HCT116 (cell line): ENCODE results near the gene RIN3. TPM values are rescaled to one million over a fixed set of nuclear protein-coding genes. Genes with fewer than 3 reads are reported as not detected.

Experiments
- ATAC-seq: fragments of 200-7000 bp; cut with Tn5 transposase; 2 replicates; pipeline ENCODE4 v1.9.1; 2020; ENCODE audit warnings: mild to moderate bottlenecking, moderate library complexity
- BruUV-seq: library from RNA; stranded (reverse); fragments of 400-500 nt; replicated peaks from 2 replicates; lab custom pipeline; 2021; lab: Mats Ljungman, UMichigan
- CTCF ChIA-PET: fragments of 300-600 bp; sonication (Branson Sonifier 250); formaldehyde crosslinking; loops from one replicate; lab custom pipeline; 2021; ENCODE audit warnings: antibody characterized with exemption; lab: Charles Lee
- POLR2A ChIA-PET: fragments of 300-600, 350-600 bp; sonication (Branson Sonifier 250); formaldehyde crosslinking; loops from one replicate; lab custom pipeline; 2021; ENCODE audit warnings: antibody characterized with exemption; lab: Charles Lee
- RAD21 ChIA-PET, 2 experiments: fragments of 300-600 bp; sonication (Branson Sonifier 250); formaldehyde crosslinking; loops; one replicate each; lab custom pipeline; 2023; ENCODE audit warnings: low total read pairs in 2 of 2; ENCODE audit not compliant: uncharacterized antibody in 2 of 2, unreplicated experiment in 2 of 2, low non-redundant PET in 1 of 2; lab: Charles Lee
- DNase-seq: peaks from one replicate; pipeline ENCODE4 v3.0.0-alpha.2; 2010; ENCODE audit warnings: low read depth, low spot score
- H2AFZ ChIP-seq: fragments of 200-600 bp; shearing (Covaris generic), sonication (generic); 2 replicates; pipeline ENCODE4 v1.6.1; 2017; ENCODE audit warnings: low read depth, mixed run types, mixed read lengths, antibody characterized with exemption, low read length; ENCODE audit not compliant: poor library complexity, severe bottlenecking
- H3K27ac ChIP-seq: 2 replicates; pipeline ENCODE4 v1.5.1; 2012; ENCODE audit warnings: low read depth, low read length
- H3K27me3 ChIP-seq: fragments of 200-600 bp; sonication (generic); 2 replicates; pipeline ENCODE4 v1.6.1; 2016; ENCODE audit warnings: mixed run types, low read length, mixed read lengths; ENCODE audit not compliant: insufficient read depth
- H3K36me3 ChIP-seq, 2 experiments: fragments of 200-500 bp in 1 of 2; fragments of 200-600 bp in 1 of 2; sonication (Bioruptor generic) in 1 of 2; sonication (generic) in 1 of 2; 2 replicates each; pipeline versions ENCODE4 v1.5.1 to v1.6.1; 2014 to 2016; ENCODE audit warnings: low read length in 2 of 2, inconsistent platforms in 1 of 2, mixed read lengths in 1 of 2, mixed run types in 1 of 2; ENCODE audit not compliant: insufficient read depth in 2 of 2, control insufficient read depth in 1 of 2
- H3K4me1 ChIP-seq, 2 experiments: fragments of 200-600 bp in 1 of 2; sonication (generic) in 1 of 2; 2 replicates each; pipeline versions ENCODE4 v1.5.1 to v1.6.1; 2012 to 2017; ENCODE audit warnings: low read length in 2 of 2, inconsistent platforms in 1 of 2, mild to moderate bottlenecking in 1 of 2, mixed read lengths in 1 of 2, mixed run types in 1 of 2, moderate library complexity in 1 of 2; ENCODE audit not compliant: insufficient read depth in 2 of 2, control insufficient read depth in 1 of 2
- H3K4me2 ChIP-seq: fragments of 200-600 bp; sonication (generic); 2 replicates; pipeline ENCODE4 v1.6.1; 2017; ENCODE audit warnings: mixed run types, low read length, mixed read lengths
- H3K4me3 ChIP-seq, 2 experiments: fragments of 200-600 bp in 1 of 2; sonication (generic) in 1 of 2; replicated peaks in 1 of 2; 2 replicates each; pipeline ENCODE4 v1.5.1; 2011 to 2016; ENCODE audit warnings: low read length in 2 of 2, control low read depth in 1 of 2, low read depth in 1 of 2, mild to moderate bottlenecking in 1 of 2, mixed read lengths in 1 of 2, mixed run types in 1 of 2
- H3K79me2 ChIP-seq: fragments of 200-600 bp; sonication (generic); 2 replicates; pipeline ENCODE4 v1.6.1; 2017; ENCODE audit warnings: mild to moderate bottlenecking, mixed run types, low read length, moderate library complexity, mixed read lengths; ENCODE audit not compliant: insufficient read depth
- H3K9ac ChIP-seq: fragments of 200-600 bp; sonication (generic); 2 replicates; pipeline ENCODE4 v1.6.1; 2016; ENCODE audit warnings: low read length, mixed read lengths
- H3K9me2 ChIP-seq: fragments of 200-600 bp; sonication (generic), shearing (Covaris generic); 2 replicates; pipeline ENCODE4 v1.6.1; 2017; ENCODE audit warnings: mixed run types, mild to moderate bottlenecking, moderate library complexity; ENCODE audit not compliant: insufficient read depth
- H3K9me3 ChIP-seq, 2 experiments: fragments of 200-500 bp in 1 of 2; fragments of 200-600 bp in 1 of 2; sonication (Bioruptor generic) in 1 of 2; sonication (generic) in 1 of 2; 2 replicates each; pipeline ENCODE4 v1.6.1; 2014 to 2017; ENCODE audit warnings: low read length in 2 of 2, mixed read lengths in 2 of 2, inconsistent platforms in 1 of 2, low read depth in 1 of 2, mild to moderate bottlenecking in 1 of 2, mixed run types in 1 of 2, moderate library complexity in 1 of 2; ENCODE audit not compliant: control insufficient read depth in 1 of 2, insufficient read depth in 1 of 2
- H4K20me1 ChIP-seq: fragments of 200-600 bp; sonication (generic), shearing (Covaris generic); 2 replicates; pipeline ENCODE4 v1.6.1; 2017; ENCODE audit warnings: mixed run types, mild to moderate bottlenecking, moderate library complexity; ENCODE audit not compliant: insufficient read depth
- CBX3 ChIP-seq: IDR thresholded peaks from 2 replicates; pipeline ENCODE4 v1.6.1; 2012; ENCODE audit warnings: low read depth
- FOSL1 ChIP-seq: IDR thresholded peaks from 2 replicates; pipeline ENCODE4 v1.6.1; 2012; ENCODE audit warnings: low read depth
- SRF ChIP-seq: IDR thresholded peaks from 2 replicates; pipeline ENCODE4 v1.6.1; 2012; ENCODE audit warnings: low read depth
- ZBTB33 ChIP-seq: IDR thresholded peaks from 2 replicates; pipeline ENCODE4 v1.6.1; 2011; ENCODE audit warnings: mild to moderate bottlenecking, low read length, moderate library complexity; ENCODE audit not compliant: insufficient replicate concordance; ENCODE audit errors: extremely low read depth
- ZNF274 ChIP-seq: fragments of 200-500 bp; sonication (Bioruptor generic); IDR thresholded peaks from 2 replicates; pipeline ENCODE4 v1.6.1; 2014; ENCODE audit warnings: mild to moderate bottlenecking, low read depth, low read length, inconsistent platforms
- intact Hi-C: fragments of 100-400 bp; cut with micrococcal nuclease; formaldehyde crosslinking; loops from 2 replicates; pipeline ENCODE4 v1.10.0; 2022
- total RNA-seq: library from RNA; stranded (reverse); gene quantifications from one replicate; pipeline ENCODE4 v1.2.1, GENCODE V29; 2021; ENCODE audit not compliant: unreplicated experiment
- TF ChIP-seq, protein P1 (sequence below), 3 experiments: fragments of 200-600 bp in 1 of 3; sonication (generic) in 1 of 3; IDR thresholded peaks in 2 of 3; conservative IDR thresholded peaks in 1 of 3; 2 replicates each; pipeline ENCODE4 v1.5.1; 2012 to 2017; ENCODE audit warnings: low read depth in 2 of 3, low read length in 2 of 3, antibody characterized with exemption in 1 of 3, borderline replicate concordance in 1 of 3, control low read depth in 1 of 3, mild to moderate bottlenecking in 1 of 3, mixed read lengths in 1 of 3, mixed run types in 1 of 3, moderate library complexity in 1 of 3; ENCODE audit not compliant: insufficient read depth in 1 of 3

Gene RIN3
- total RNA-seq, 1 experiment from 2014 or later = 22.2 TPM

DNA sequence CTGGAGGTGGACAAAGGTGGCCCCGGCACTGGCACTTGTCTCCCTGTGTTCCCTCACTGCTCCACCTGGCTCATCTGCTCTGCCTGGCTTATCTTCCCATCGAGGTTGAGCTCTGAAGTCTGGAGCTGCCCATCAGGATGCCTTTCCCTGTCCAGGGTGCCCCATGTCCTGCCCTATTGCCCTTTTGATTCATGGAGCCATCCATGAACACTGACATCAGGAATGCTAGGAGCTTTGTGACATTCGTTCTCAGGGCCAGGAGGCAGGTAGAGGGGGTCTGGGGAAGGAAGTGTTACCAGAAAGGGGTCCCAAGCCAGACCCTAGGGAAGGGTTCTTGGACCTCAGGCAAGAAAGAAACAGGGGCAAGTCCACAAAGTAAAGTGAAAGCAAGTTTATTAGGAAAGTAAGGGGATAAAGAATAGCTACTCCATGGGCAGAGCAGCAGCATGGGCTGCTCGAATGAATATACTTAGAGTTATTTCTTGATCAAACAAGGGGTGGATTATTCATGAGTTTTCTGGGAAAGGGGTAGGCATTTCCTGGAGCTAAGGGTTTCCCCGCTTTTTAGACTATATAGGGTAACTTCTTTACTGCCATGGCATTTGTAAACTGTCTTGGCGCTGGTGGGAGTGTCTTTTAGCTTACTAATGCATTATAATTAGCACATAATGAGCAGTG is 51.6 kb downstream of the RIN3 start (continued):
- no peak for TF ChIP-seq ZBTB33
- no peak for TF ChIP-seq CBX3

DNA sequence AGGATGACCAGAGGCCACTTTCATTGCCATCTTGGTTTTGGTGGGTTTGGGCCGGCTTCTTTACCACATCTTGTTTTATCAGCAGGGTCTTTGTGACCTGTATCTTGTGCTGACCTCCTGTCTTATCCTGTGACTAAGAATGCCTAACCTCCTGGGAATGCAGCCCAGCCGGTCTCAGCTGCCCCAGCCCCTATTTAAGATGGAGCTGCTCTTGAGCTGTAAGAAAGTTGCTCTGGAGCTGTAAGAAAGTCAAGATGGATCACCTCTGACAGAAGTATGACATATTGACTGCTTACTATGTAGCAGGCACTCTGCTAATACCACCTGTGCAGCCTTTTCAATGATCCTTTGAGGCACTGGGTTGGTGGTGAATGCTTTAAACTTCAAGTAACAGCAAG is 52.1 kb downstream of the RIN3 start:
- POLR2A ChIA-PET = no interaction called here

More for the DNA sequence above, 52.1 kb downstream of the RIN3 start:
- DNase-seq (no peak), ATAC-seq (peak; percentile 63)
- Histone ChIP-seq H3K9me2 (no peaks in the 10 kb centered on the region), H3K36me3 (no peaks in the 10 kb centered on the region), H3K4me1 (peaks cover 6 to 23% of the 10 kb centered on the region in 2 experiments; a peak in 2 of 4 replicates), H4K20me1 (no peaks in the 10 kb centered on the region), H3K27ac (no peak overlapping the region), H3K9ac (no peak overlapping the region), H3K4me3 (0 out of 4 replicates have a peak overlapping the region, but pooled peaks of 1 of the 2 experiments have one; percentile 8), H2AFZ (no peak overlapping the region), H3K4me2 (peak overlapping the region; percentile 49), H3K27me3 (no peaks in the 10 kb centered on the region), H3K79me2 (no peaks in the 10 kb centered on the region; the same call in 1 of the 2 replicates), H3K9me3 (no peaks in the 10 kb centered on the region)
- ChIA-PET CTCF (no interaction called here), RAD21 (no interaction called here)
- TF ChIP-seq FOSL1 (peak; percentile 39; the same call in 1 of the 2 replicates), ZNF274 (no peak), SRF (no peak)
- TF ChIP-seq, protein P1, sequence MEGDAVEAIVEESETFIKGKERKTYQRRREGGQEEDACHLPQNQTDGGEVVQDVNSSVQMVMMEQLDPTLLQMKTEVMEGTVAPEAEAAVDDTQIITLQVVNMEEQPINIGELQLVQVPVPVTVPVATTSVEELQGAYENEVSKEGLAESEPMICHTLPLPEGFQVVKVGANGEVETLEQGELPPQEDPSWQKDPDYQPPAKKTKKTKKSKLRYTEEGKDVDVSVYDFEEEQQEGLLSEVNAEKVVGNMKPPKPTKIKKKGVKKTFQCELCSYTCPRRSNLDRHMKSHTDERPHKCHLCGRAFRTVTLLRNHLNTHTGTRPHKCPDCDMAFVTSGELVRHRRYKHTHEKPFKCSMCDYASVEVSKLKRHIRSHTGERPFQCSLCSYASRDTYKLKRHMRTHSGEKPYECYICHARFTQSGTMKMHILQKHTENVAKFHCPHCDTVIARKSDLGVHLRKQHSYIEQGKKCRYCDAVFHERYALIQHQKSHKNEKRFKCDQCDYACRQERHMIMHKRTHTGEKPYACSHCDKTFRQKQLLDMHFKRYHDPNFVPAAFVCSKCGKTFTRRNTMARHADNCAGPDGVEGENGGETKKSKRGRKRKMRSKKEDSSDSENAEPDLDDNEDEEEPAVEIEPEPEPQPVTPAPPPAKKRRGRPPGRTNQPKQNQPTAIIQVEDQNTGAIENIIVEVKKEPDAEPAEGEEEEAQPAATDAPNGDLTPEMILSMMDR (IDR thresholded peaks at IDR 0.05 in 2 of 3, conservative IDR thresholded peaks at IDR 0.05 in 1 of 3; ENCODE audit: borderline replicate concordance in 1 of 3, insufficient read depth in 1 of 3, low read depth in 2 of 3, low read length in 2 of 3) = no peak
- no TSS peak for BruUV-seq
- intact Hi-C loops = no loop called here
